HEK293T (cell line): ENCODE measurements around the gene GPATCH2.
"Not testable (repeated sequence)": the region's sequence is repeated elsewhere in the genome, so short reads cannot be mapped to it uniquely, and the experiment has no call there.

Experiments used
- CTCF ChIA-PET: fragments of 350-600 bp; formaldehyde crosslinking; extraction: SDS; loops from one replicate; lab custom pipeline; 2021; ENCODE audit warnings: antibody characterized with exemption, inconsistent platforms; lab: Yijun Ruan, JAX
- POLR2A ChIA-PET: fragments of 350-600 bp; formaldehyde crosslinking; extraction: SDS; loops from one replicate; lab custom pipeline; 2020; ENCODE audit warnings: antibody characterized with exemption, inconsistent platforms; lab: Yijun Ruan, JAX
- DNase-seq: peaks from one replicate; pipeline ENCODE4 v3.0.0; 2012; ENCODE audit warnings: mixed read lengths; ENCODE audit errors: extremely low spot score
- ARNT ChIP-seq: fragments of 450-650 bp; IDR thresholded peaks from 2 replicates; pipeline ENCODE4 v1.6.1; 2017; ENCODE audit warnings: mild to moderate bottlenecking
- BHLHE40 ChIP-seq: fragments of 450-650 bp; IDR thresholded peaks from 2 replicates; pipeline ENCODE4 v1.6.1; 2016; ENCODE audit warnings: mild to moderate bottlenecking, moderate library complexity, borderline replicate concordance
- CTBP1 ChIP-seq: fragments of 450-650 bp; IDR thresholded peaks from 2 replicates; pipeline ENCODE4 v1.6.1; 2016; ENCODE audit warnings: borderline replicate concordance
- ELF4 ChIP-seq: fragments of 450-650 bp; IDR thresholded peaks from 2 replicates; pipeline ENCODE4 v1.6.1; 2017; ENCODE audit warnings: antibody characterized with exemption
- FOXA1 ChIP-seq: fragments of 450-650 bp; IDR thresholded peaks from 2 replicates; pipeline ENCODE4 v1.6.1; 2016; ENCODE audit warnings: mild to moderate bottlenecking
- FOXK2 ChIP-seq: fragments of 450-650 bp; IDR thresholded peaks from 2 replicates; pipeline ENCODE4 v1.6.1; 2016; ENCODE audit warnings: mild to moderate bottlenecking
- FOXM1 ChIP-seq: fragments of 450-650 bp; IDR thresholded peaks from 2 replicates; pipeline ENCODE4 v1.6.1; 2017; ENCODE audit warnings: mild to moderate bottlenecking, borderline replicate concordance
- HDGF ChIP-seq: fragments of 450-650 bp; IDR thresholded peaks from 2 replicates; pipeline ENCODE4 v1.6.1; 2017; ENCODE audit warnings: antibody characterized with exemption, borderline replicate concordance
- L3MBTL2 ChIP-seq: fragments of 450-650 bp; conservative IDR thresholded peaks from 2 replicates; pipeline ENCODE4 v1.6.1; 2016; ENCODE audit warnings: mild to moderate bottlenecking
- LEF1 ChIP-seq: fragments of 450-650 bp; IDR thresholded peaks from 2 replicates; pipeline ENCODE4 v1.6.1; 2017; ENCODE audit warnings: mild to moderate bottlenecking, borderline replicate concordance
- NFRKB ChIP-seq: fragments of 450-650 bp; IDR thresholded peaks from 2 replicates; pipeline ENCODE4 v1.6.1; 2016; ENCODE audit warnings: mild to moderate bottlenecking, moderate library complexity
- SP1 ChIP-seq: fragments of 450-650 bp; IDR thresholded peaks from 2 replicates; pipeline ENCODE4 v1.6.1; 2017
- SUZ12 ChIP-seq: fragments of 450-650 bp; IDR thresholded peaks from 2 replicates; pipeline ENCODE4 v1.6.1; 2016; ENCODE audit warnings: mild to moderate bottlenecking
- TARDBP ChIP-seq: fragments of 450-650 bp; IDR thresholded peaks from 2 replicates; pipeline ENCODE4 v1.6.1; 2016
- ZNF384 ChIP-seq: fragments of 450-650 bp; IDR thresholded peaks from 2 replicates; pipeline ENCODE4 v1.6.1; 2016
- TF ChIP-seq, protein P1 (sequence below): fragments of 450-650 bp; IDR thresholded peaks from 2 replicates; pipeline ENCODE4 v1.6.1; 2016

The GPATCH2 gene

DNA sequence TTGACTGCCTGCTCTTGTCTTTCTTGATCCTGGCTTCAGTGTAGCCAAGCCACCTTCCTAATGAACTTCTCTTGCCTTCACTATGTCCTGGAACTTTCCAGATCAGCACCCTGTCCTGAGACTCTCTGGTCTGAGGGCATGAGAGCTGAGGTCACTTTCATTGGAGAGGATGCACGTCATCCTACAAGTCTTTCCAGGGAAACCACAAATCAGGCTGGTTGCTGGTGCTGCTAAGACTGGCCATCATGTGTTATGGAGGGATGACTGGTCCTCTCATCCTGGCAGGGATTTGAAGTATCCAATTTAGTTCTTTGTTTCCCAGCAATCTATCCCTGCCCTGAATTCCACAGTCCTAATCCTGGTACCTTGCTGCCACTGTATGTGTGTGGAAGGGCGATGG lies 228.6 kb downstream of the GPATCH2 start:
- TF ChIP-seq HDGF (no peak), SP1 (no peak), NFRKB (no peak), FOXA1 (no peak), FOXM1 (no peak), FOXK2 (no peak)
- no peak for DNase-seq
- ChIA-PET POLR2A (no interaction called here), CTCF (no interaction called here)

DNA sequence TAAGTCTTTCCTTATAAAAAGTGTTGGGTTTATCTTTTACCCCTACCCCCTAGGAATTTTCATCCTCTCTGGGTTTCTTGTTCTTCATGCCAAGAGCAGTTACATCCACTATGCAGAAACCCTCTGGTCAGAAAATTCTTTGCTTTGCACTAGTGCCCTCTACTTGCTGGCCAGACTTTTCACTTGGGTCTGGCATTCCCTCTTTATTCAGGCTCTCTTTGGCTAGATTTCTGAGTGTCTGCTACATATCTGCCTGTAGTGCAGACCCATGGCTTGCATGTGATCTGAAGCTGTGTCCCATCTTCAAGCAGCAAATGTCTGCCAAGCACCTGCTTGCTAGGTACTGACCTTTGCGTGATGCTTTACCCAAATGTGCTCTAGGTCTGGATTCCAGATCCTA lies 237.0 kb downstream of the GPATCH2 start:
- ChIA-PET CTCF (no interaction called here), POLR2A (no interaction called here)
- TF ChIP-seq LEF1: no peak
- TF ChIP-seq SUZ12: no peak
- no peak for TF ChIP-seq ELF4
- TF ChIP-seq SP1: no peak
- TF ChIP-seq CTBP1: no peak
- no peak for TF ChIP-seq TARDBP
- DNase-seq: no peak

DNA sequence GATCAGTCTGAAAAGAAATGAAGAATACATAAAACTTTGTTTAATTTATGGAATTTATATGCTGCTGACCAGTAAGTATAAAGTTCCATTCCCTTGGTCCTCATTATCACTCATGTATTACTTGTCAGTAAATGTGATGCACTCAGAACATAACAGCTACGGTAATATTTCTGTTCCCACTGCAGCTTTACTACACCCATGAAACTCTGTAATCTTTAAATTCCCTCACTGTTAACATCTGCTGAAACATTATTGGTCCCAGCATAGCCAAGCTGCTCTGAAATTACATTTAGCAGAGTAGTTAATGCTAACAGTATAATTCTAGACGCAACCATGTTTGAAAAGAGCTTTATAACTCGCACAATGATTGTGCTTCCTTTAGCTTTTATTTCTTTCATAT lies 238.4 kb downstream of the GPATCH2 start:
- TF ChIP-seq FOXK2 (no peak), SUZ12 (no peak), LEF1 (no peak), ARNT (no peak), TARDBP (no peak), L3MBTL2 (no peak), SP1 (no peak), HDGF (no peak), FOXM1 (no peak), CTBP1 (no peak), FOXA1 (no peak), ELF4 (no peak)
- CTCF ChIA-PET: no interaction called here
- POLR2A ChIA-PET: no interaction called here
- DNase-seq: no peak

DNA sequence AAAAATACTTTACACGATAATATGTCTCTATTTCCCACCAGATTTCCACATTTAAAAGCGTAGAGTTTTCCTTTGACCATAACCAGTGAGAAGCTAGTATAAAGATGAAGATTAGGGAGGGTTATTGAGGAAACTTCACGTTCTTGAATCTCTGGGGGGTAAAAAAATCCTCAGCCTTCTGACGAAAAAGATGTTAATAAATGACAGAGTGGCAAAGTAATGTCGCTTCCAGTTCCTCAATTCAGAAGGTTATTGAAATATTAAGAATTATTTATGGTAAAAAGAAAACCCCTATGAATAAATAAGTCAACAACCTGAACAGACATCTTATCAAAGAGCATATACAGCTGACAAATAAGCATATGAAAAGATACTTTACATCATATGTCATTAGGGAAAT lies 241.0 kb downstream of the GPATCH2 start:
- no peak for DNase-seq
- CTCF ChIA-PET: no interaction called here
- POLR2A ChIA-PET: no interaction called here
- no peak for TF ChIP-seq LEF1
- TF ChIP-seq ZNF384: no peak
- no peak for TF ChIP-seq SUZ12
- TF ChIP-seq HDGF: no peak
- TF ChIP-seq ELF4: no peak
- no peak for TF ChIP-seq CTBP1
- TF ChIP-seq, protein P1, sequence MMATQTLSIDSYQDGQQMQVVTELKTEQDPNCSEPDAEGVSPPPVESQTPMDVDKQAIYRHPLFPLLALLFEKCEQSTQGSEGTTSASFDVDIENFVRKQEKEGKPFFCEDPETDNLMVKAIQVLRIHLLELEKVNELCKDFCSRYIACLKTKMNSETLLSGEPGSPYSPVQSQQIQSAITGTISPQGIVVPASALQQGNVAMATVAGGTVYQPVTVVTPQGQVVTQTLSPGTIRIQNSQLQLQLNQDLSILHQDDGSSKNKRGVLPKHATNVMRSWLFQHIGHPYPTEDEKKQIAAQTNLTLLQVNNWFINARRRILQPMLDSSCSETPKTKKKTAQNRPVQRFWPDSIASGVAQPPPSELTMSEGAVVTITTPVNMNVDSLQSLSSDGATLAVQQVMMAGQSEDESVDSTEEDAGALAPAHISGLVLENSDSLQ: no peak

DNA sequence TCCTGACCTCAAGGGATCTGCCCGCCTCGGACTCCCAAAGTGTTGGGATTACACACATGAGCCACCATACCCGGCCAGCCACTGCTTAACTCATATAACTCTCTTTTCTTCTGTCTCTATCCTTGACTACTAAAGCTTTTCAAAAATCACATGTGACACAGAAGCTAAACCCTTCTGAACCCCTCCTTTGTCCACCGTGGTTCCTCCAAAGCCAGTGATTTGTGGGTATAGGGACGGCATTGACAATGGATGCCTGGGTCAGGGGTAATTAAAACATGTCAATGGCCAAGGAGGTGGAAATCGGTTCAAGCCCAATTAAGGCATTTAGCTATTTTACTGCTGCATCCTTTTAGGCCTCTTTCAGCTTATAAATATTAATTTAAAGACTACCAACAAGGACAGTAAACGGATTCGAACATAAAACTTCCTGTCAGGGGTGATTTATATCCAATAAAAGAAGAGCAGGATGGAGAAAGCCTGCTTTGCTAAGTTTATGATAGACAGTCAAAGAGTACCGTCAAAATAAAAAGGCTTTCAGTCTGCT lies 242.3 kb downstream of the GPATCH2 start:
- TF ChIP-seq, protein P1: 0 out of 2 replicates have a peak, but pooled peaks have one; percentile 29
- TF ChIP-seq TARDBP: no peak
- DNase-seq: no peak
- POLR2A ChIA-PET: no interaction called here
- CTCF ChIA-PET: no interaction called here

DNA sequence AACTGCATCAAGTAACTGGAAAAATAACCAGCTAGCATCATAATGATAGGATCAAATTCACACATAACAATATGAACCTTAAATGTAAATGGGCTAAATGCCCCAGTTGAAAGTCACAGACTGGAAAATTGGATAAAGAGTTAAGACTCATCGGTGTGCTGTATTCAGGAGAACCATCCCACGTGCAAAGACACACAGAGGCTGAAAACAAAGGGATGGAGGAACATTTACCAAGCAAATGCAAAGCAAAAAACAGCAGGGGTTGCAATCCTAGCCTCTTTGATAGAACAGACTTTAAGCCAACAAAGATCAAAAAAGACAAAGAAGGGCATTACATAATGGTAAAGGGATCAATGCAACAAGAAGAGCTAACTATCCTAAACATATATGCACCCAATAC lies 249.1 kb downstream of the GPATCH2 start:
- DNase-seq, CTCF ChIA-PET, POLR2A ChIA-PET: not testable (repeated sequence)

DNA sequence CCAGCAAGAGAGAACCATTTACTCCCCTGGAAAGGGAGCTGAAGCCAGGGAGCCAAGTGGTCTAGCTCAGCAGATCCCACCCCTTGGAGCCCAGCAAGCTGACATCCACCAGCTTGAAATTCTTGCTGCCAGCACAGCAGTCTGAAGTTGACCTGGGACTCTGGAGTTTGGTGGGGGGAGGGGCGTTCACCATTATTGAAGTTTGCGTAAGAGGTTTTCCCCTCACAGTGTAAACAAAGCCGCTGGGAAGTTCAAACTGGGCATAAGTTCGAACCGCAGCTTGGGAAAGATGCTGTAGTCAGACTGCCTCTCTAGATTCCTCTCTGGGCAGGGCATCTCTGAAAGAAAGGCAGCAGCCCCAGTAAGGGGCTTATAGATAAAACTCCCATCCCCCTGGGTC lies 251.1 kb downstream of the GPATCH2 start:
- CTCF ChIA-PET: interaction anchor here (1.2 kb wide), 1 partner anchor 623 kb away, joined by 6 read pairs; no protein-coding TSS in a partner anchor
- DNase-seq: not testable (repeated sequence)

DNA sequence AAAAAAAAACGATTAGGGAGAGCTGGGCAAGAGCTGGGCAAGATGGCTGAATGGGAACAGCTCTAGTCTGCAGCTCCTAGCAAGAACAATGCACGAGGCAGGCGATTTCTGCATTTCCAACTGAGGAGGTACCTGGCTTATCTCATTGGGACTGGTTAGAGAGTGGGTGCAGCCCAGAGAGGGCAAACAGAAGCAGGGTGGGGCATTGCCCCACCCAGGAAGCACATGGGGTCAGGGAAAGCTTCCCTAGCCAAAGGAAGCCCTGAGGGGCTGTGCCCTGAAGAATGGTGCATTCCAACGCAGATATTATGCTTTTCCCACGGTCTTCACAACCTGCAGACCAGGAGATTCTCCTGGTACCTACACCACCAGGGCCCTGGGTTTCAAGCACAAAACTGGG lies 251.6 kb downstream of the GPATCH2 start:
- CTCF ChIA-PET: interaction anchor here (1.2 kb wide), 1 partner anchor 622 kb away, joined by 6 read pairs; no protein-coding TSS in a partner anchor
- TF ChIP-seq FOXA1: no peak
- TF ChIP-seq, protein P1: no peak
- TF ChIP-seq HDGF: no peak
- TF ChIP-seq ELF4: no peak
- TF ChIP-seq FOXM1: no peak
- TF ChIP-seq NFRKB: no peak
- no peak for TF ChIP-seq L3MBTL2
- no peak for TF ChIP-seq BHLHE40
- no peak for TF ChIP-seq CTBP1
- no peak for DNase-seq
- POLR2A ChIA-PET: no interaction called here

More for the DNA sequence above, 251.1 kb downstream of the GPATCH2 start:
- POLR2A ChIA-PET: not testable (repeated sequence)
